AG09319 (cell line): Measurements from ENCODE around the gene REPS2.

Source experiments
- DNase-seq: peaks from one replicate; pipeline ENCODE4 v3.0.0-alpha.2; 2010; ENCODE audit warnings: low read depth; ENCODE audit errors: extremely low read depth
- CTCF ChIP-seq: IDR thresholded peaks from 2 replicates; pipeline ENCODE4 v1.5.1; 2011; ENCODE audit warnings: low read depth, mild to moderate bottlenecking, inconsistent platforms, low read length, moderate library complexity

REPS2 gene

DNA sequence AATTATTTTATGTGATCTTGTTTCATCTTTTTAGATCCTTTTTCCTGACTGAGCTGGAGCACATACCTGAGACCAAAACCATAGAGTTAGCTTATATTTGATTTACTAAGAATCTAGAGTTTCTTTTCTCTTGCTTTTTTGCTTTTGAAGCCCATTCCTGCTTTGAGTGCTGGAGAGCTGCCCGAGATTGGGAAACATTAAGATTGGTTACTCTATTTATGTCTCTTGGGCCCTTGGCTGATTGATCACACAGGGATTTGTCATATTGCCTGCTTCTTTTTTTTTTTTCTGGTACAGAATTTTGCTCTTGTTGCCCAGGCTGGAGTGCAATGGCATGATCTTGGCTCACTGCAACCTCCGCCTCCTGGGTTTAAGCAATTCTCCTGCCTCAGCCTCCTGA lies 73.9 kb downstream of the REPS2 start:
- DNase-seq = no peak
- TF ChIP-seq CTCF = no peak

DNA sequence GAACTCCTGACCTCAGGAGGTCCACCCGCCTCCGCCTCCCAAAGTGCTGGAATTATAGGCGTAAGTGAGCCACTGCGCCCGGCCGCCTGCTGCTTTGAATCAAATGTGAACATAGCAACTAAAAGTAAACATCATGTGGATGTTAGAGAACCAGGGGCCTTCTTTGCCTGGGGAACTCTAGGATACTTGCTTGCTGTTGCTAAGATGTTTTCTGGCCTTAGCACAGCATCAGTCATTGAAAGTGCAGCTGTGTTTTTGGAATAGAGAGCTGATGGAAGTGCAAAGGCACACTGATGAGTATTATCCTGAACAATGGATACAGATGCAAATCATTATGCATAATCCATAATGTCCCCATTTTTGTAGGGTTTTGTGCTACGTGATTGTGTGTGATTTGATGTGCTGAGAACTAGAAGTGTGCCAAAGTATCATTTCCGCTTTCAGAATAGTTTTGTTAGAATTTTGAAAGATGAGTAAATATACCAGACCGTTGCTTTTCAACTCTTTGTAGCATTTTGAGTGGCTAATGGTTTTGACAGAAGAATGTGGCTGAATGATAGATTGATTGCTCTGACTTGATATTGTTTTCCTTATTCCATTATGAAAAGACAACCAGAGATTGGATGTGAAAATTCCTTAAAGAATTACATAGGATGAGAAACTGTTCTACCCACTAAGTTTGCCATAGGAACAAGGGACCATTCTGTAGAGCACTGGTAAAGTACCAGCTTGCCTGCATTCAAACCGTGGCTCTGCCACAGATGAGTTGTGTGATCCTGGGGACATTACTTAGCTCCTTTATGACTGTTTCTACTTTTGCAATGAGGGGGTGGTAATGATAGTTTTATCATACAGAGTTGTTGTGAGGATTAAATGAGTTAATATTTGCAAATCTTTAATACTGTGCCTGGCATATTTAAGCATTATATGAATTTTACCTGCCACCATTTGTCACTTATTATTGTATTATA lies 74.7 kb downstream of the REPS2 start:
- DNase-seq = no peak
- TF ChIP-seq CTCF = no peak

GRCh38 chrX:17021851-17022604 lies 75.6 kb downstream of the REPS2 start:
- TF ChIP-seq CTCF = no peak
- peak; percentile 16 for DNase-seq

GRCh38 chrX:17023661-17024060 lies 77.2 kb downstream of the REPS2 start:
- no peak for DNase-seq
- no peak for TF ChIP-seq CTCF

DNA sequence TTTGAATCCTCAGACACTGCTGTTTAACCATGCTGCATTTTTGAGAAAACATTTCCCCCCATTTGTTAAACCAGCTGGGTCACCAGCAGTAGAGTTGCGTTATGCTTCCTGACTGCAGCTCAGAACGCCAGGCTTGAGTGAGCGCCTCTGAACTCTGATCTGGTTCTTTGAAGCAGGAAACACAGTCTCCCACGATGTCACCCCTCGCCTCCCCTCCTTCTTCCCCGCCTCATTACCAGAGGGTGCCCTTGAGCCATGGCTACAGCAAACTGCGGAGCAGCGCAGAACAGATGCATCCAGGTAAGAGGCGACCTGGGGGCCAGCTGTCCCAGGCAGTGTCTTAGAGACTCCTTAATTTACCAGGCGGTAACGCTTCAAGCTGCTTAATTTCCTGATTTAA lies 78.4 kb downstream of the REPS2 start:
- no peak for TF ChIP-seq CTCF
- DNase-seq = no peak

DNA sequence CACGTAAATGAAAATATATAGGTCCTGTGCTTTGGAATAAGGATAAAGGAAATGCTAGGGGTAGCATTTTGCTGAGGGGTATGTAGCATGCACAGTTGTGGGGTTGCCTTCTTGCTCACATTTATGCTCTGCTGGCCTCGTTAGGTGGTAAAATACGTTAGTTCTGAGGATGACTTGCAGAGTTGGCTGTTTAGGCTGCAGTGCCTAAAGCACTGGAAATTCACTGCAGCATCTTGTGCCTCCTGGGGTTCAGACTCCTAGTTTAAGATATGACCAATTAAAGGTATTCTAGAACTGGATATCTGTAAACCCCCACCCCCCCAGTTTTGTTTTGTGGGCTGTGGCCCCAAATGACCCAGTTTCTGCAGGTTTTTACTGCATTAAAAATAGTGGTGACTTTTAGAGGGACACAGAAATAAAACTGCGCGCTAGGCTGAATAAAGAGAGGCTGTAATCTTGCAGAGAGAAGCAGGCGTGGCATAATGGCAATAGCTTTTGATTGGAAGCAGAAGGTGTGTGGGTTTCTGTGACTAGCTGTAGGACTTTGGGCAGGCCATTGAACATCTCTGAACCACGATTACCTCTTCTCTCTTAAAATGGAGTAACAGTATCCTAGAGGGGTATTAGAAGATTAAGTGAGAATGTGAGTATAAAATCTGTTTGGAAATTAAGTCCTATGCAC lies 79.3 kb downstream of the REPS2 start:
- TF ChIP-seq CTCF = no peak
- no peak for DNase-seq
